Panc1 (cell line): ENCODE results near the gene MAPK8IP3. TPM values are rescaled to one million over a fixed set of nuclear protein-coding genes. Genes with fewer than 3 reads are reported as not detected.

Experiments
- ATAC-seq: fragments of 200-7000 bp; cut with Tn5 transposase; 2 replicates; pipeline ENCODE4 v1.9.1; 2020; ENCODE audit warnings: mild to moderate bottlenecking, moderate library complexity
- BruUV-seq: library from RNA; stranded (reverse); fragments of 400-500 nt; replicated peaks from 2 replicates; lab custom pipeline; 2021; lab: Mats Ljungman, UMichigan
- CTCF ChIA-PET: fragments of 300-600 bp; sonication (Branson Sonifier 250); formaldehyde crosslinking; loops from one replicate; lab custom pipeline; 2022; ENCODE audit warnings: antibody characterized with exemption; lab: Charles Lee
- POLR2A ChIA-PET: fragments of 300-600 bp; sonication (Branson Sonifier 250); formaldehyde crosslinking; loops from one replicate; lab custom pipeline; 2022; ENCODE audit warnings: antibody characterized with exemption; lab: Charles Lee
- DNase-seq: peaks from one replicate; pipeline ENCODE4 v3.0.0-alpha.2; 2010; ENCODE audit warnings: low read depth, low spot score
- H3K27ac ChIP-seq: 2 replicates; pipeline ENCODE4 v1.5.1; 2011; ENCODE audit warnings: mild to moderate bottlenecking, low read length, inconsistent platforms
- H3K27me3 ChIP-seq: fragments of 200-500 bp; sonication (Bioruptor generic); 2 replicates; pipeline ENCODE4 v1.6.0; 2014; ENCODE audit warnings: low read length, inconsistent platforms; ENCODE audit not compliant: control insufficient read depth, insufficient read depth
- H3K36me3 ChIP-seq: fragments of 200-500 bp; sonication (Bioruptor generic); 2 replicates; pipeline ENCODE4 v1.5.1; 2014; ENCODE audit warnings: inconsistent platforms, mild to moderate bottlenecking, low read length, moderate library complexity; ENCODE audit not compliant: control insufficient read depth, insufficient read depth
- H3K4me1 ChIP-seq: 2 replicates; pipeline ENCODE4 v1.5.1; 2011; ENCODE audit warnings: inconsistent platforms, mild to moderate bottlenecking, low read length, moderate library complexity; ENCODE audit not compliant: control insufficient read depth, insufficient read depth
- H3K4me3 ChIP-seq, 2 experiments: 2 replicates each; pipeline ENCODE4 v1.5.1; 2011 to 2012; ENCODE audit warnings: low read depth in 2 of 2, low read length in 2 of 2, mild to moderate bottlenecking in 2 of 2, inconsistent platforms in 1 of 2, moderate library complexity in 1 of 2
- H3K9me3 ChIP-seq: fragments of 200-500 bp; sonication (Bioruptor generic); 2 replicates; pipeline ENCODE4 v1.5.1; 2014; ENCODE audit warnings: low read depth, mild to moderate bottlenecking, inconsistent platforms, low read length, moderate library complexity; ENCODE audit not compliant: control insufficient read depth, insufficient read depth
- POLR2AphosphoS5 ChIP-seq: IDR thresholded peaks from 2 replicates; pipeline ENCODE4 v1.6.1; 2012; ENCODE audit warnings: mild to moderate bottlenecking, low read depth, low read length, moderate library complexity
- SIN3A ChIP-seq: IDR thresholded peaks from 2 replicates; pipeline ENCODE4 v1.6.1; 2012; ENCODE audit warnings: low read depth, mild to moderate bottlenecking, low read length, moderate library complexity, borderline replicate concordance; ENCODE audit not compliant: insufficient read depth
- TCF7L2 ChIP-seq: IDR thresholded peaks from 2 replicates; pipeline ENCODE4 v1.6.1; 2011; ENCODE audit warnings: mild to moderate bottlenecking, low read depth, low read length, inconsistent platforms
- in situ Hi-C: cut with HindIII; loops from 2 replicates; pipeline ENCODE4 v1.10.0; 2016; ENCODE audit warnings: low sequenced_read_pairs, low pct_unique_long_range_greater_than_20kb
- intact Hi-C: fragments of 100-400 bp; cut with micrococcal nuclease; formaldehyde crosslinking; loops from one replicate; pipeline ENCODE4 v1.10.0; 2022; ENCODE audit not compliant: unreplicated experiment
- total RNA-seq: library from RNA; stranded (reverse); gene quantifications from one replicate; pipeline ENCODE4 v1.2.1, GENCODE V29; 2021; ENCODE audit not compliant: unreplicated experiment
- TF ChIP-seq, protein P1 (sequence below), 2 experiments: IDR thresholded peaks; 2 replicates each; pipeline ENCODE4 v1.6.1; 2011 to 2012; ENCODE audit warnings: low read depth in 2 of 2, control low read depth in 1 of 2, low read length in 1 of 2, mild to moderate bottlenecking in 1 of 2, moderate library complexity in 1 of 2; ENCODE audit not compliant: insufficient read depth in 1 of 2
- TF ChIP-seq, protein P2 (sequence below): fragments of 450-650 bp; IDR thresholded peaks from 2 replicates; pipeline ENCODE4 v1.5.1; 2017; ENCODE audit warnings: mild to moderate bottlenecking

The MAPK8IP3 gene
- total RNA-seq, 1 experiment from 2014 or later = 108 TPM

DNA sequence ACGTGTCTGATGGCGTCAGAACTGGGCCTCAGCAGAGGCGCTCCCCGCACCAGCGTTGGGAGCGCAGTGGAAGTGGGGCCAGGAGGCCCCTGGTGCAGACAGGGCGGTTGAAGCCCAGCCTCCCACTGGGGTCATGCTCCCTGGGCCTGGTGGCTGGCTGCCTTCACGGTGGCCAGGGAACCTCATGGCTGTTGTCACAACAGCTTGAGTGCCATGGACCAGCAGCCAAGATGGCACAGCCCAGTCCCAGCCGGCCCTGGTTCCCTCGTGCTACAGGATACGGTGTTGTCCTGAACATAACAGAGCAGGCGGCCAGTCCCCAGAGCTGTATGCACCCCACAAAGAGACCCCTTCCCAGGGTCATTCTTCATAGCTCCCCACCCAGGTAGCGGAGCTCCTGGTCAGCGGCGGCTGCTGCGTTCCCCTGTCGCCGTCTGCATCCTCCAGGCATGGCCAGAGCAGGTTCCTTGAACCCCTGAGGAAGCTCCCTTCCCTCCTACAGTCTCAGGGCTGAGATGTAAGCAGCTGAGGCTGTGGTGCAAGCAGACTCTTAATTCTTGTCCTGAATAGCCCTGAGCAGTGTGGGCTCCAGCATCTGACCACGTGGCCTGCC lies 35.7 kb downstream of the MAPK8IP3 start:
- in situ Hi-C loops = no loop called here
- intact Hi-C loops = no loop called here
- H3K4me1 ChIP-seq = no peaks in the 10 kb centered on the region
- DNase-seq (no peak), ATAC-seq (no peak)
- no peak overlapping the region for H3K4me3 ChIP-seq
- TF ChIP-seq TCF7L2 (no peak), SIN3A (no peak), POLR2AphosphoS5 (no peak)
- TF ChIP-seq, protein P1, sequence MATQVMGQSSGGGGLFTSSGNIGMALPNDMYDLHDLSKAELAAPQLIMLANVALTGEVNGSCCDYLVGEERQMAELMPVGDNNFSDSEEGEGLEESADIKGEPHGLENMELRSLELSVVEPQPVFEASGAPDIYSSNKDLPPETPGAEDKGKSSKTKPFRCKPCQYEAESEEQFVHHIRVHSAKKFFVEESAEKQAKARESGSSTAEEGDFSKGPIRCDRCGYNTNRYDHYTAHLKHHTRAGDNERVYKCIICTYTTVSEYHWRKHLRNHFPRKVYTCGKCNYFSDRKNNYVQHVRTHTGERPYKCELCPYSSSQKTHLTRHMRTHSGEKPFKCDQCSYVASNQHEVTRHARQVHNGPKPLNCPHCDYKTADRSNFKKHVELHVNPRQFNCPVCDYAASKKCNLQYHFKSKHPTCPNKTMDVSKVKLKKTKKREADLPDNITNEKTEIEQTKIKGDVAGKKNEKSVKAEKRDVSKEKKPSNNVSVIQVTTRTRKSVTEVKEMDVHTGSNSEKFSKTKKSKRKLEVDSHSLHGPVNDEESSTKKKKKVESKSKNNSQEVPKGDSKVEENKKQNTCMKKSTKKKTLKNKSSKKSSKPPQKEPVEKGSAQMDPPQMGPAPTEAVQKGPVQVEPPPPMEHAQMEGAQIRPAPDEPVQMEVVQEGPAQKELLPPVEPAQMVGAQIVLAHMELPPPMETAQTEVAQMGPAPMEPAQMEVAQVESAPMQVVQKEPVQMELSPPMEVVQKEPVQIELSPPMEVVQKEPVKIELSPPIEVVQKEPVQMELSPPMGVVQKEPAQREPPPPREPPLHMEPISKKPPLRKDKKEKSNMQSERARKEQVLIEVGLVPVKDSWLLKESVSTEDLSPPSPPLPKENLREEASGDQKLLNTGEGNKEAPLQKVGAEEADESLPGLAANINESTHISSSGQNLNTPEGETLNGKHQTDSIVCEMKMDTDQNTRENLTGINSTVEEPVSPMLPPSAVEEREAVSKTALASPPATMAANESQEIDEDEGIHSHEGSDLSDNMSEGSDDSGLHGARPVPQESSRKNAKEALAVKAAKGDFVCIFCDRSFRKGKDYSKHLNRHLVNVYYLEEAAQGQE (IDR thresholded peaks at IDR 0.05; ENCODE audit: insufficient read depth in 1 of 2, low read depth in 2 of 2, low read length in 1 of 2) = no peak
- TF ChIP-seq, protein P2, sequence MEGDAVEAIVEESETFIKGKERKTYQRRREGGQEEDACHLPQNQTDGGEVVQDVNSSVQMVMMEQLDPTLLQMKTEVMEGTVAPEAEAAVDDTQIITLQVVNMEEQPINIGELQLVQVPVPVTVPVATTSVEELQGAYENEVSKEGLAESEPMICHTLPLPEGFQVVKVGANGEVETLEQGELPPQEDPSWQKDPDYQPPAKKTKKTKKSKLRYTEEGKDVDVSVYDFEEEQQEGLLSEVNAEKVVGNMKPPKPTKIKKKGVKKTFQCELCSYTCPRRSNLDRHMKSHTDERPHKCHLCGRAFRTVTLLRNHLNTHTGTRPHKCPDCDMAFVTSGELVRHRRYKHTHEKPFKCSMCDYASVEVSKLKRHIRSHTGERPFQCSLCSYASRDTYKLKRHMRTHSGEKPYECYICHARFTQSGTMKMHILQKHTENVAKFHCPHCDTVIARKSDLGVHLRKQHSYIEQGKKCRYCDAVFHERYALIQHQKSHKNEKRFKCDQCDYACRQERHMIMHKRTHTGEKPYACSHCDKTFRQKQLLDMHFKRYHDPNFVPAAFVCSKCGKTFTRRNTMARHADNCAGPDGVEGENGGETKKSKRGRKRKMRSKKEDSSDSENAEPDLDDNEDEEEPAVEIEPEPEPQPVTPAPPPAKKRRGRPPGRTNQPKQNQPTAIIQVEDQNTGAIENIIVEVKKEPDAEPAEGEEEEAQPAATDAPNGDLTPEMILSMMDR = no peak
- POLR2A ChIA-PET = no interaction called here
- no TSS peak for BruUV-seq
- H3K36me3 ChIP-seq = no peaks in the 10 kb centered on the region; the same call in 1 of the 2 replicates
- H3K9me3 ChIP-seq = no peaks in the 10 kb centered on the region
- CTCF ChIA-PET = no interaction called here
- no peaks in the 10 kb centered on the region for H3K27me3 ChIP-seq
- no peak overlapping the region for H3K27ac ChIP-seq

GRCh38 chr16:1743376-1744337 lies 37.7 kb downstream of the MAPK8IP3 start:
- DNase-seq (no peak), ATAC-seq (no peak)
- Histone ChIP-seq H3K27ac (no peak overlapping the region), H3K27me3 (no peaks in the 10 kb centered on the region), H3K4me3 (no peak overlapping the region), H3K9me3 (no peaks in the 10 kb centered on the region), H3K36me3 (no peaks in the 10 kb centered on the region; the same call in 1 of the 2 replicates), H3K4me1 (no peaks in the 10 kb centered on the region)
- BruUV-seq = no TSS peak
- POLR2A ChIA-PET = no interaction called here
- in situ Hi-C loops = no loop called here
- CTCF ChIA-PET = no interaction called here
- TF ChIP-seq, protein P2 = no peak
- TF ChIP-seq TCF7L2 (no peak), POLR2AphosphoS5 (no peak), SIN3A (no peak)
- TF ChIP-seq, protein P1 (IDR thresholded peaks at IDR 0.05; ENCODE audit: insufficient read depth in 1 of 2, low read depth in 2 of 2, low read length in 1 of 2) = no peak
- intact Hi-C loops = no loop called here
